HG02642 (cell line): Measurements from ENCODE around the gene DIP2C.
"Not testable (repeated sequence)": the region's sequence is repeated elsewhere in the genome, so short reads cannot be mapped to it uniquely, and the experiment has no call there.

Experiments used
- ATAC-seq: cut with Tn5 transposase; IDR thresholded peaks from one replicate; pipeline ENCODE4 v1.9.1; 2021; ENCODE audit warnings: mild to moderate bottlenecking; ENCODE audit not compliant: unreplicated experiment, poor library complexity

Gene DIP2C

DNA sequence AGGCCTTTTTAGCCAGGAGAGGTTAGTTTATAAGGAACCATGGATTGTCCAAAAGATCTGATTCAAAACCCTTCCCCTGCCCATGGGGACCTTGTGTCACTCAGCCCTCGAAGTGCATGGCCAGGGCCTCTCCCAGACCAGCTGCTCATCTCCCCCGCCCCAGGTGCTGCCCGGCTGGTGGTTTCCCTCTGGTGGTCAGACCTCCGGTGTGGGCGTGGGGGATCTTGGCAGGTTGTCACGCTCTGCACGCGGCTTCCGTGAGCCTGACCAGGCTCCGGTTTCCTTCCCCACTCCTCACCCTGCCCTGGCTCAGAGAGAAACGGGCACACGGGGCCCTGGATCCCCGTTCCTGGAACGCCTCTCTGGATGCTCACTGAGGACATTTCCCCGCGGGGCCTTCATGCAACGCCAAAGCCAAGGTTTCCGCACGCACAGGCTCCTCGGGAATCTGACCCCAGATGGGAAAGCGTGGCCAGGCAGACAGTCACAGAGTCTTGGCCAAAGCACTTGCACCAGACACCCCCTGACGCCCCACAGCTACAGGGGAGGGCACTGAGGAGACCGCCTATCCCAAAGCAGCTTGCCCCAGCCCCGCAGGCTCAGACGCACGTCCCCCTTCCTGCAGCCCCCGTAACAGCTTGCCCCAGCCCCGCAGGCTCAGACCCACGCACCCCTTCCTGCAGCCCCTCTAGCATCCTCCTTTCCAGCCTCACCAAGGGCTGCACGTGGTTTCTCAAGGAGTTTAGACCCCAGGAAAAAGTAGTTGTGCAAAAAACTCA lies 7.8 kb upstream of the DIP2C start:
- ATAC-seq = no peak

DNA sequence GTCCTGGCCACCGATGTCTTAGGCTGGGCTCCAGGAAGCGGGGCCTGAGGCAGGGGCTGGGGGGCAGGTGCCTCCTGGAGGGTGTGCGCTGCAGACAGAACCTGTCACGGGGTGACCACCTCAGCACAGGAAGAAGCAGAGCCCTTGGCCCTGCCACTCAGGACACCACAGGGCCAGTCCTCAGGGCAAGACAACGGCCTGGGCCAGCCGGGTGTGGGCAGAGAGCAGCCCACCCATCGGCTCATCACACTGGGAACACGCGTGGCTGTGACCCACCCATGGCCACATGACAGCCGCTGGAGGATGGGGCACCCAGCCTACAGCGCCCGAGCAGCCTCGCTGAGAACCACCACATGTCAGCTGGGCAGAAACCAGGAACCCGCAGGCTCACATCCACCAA lies 5.9 kb upstream of the DIP2C start:
- no peak for ATAC-seq

GRCh38 chr10:693506-693905 lies 4.0 kb upstream of the DIP2C start:
- ATAC-seq = no peak

DNA sequence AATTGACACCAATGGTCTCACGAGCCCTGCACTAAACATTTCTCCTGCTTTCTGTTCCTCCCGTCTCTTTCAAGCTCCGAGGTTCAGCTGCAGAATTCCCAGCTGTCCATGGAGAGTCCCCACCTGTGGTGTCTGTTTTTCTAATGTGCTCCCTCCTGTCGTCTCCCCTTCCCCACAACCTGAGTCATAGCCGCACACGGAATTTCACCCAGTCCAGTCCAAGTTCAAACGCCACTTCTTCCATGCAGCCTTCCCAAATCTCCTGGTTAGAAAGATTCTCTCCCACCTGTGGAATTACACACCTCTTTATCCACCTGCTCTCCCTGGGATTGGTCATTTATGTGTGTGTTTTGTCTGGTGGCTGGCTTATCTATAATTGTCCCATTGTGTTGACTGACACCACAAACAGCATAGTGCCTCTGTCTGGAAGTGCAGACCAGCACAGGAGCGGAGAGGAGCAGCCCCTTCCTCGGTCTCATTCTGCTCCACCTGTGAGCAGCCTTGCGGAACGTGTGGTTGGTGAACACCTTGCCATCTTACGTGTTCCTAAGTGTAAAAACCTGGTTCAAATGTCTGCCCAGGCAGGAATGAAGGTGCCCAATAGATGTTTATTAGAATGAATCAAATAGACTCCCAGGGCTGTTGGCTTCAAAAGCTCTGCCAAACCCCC lies 3.3 kb upstream of the DIP2C start:
- ATAC-seq = no peak

DNA sequence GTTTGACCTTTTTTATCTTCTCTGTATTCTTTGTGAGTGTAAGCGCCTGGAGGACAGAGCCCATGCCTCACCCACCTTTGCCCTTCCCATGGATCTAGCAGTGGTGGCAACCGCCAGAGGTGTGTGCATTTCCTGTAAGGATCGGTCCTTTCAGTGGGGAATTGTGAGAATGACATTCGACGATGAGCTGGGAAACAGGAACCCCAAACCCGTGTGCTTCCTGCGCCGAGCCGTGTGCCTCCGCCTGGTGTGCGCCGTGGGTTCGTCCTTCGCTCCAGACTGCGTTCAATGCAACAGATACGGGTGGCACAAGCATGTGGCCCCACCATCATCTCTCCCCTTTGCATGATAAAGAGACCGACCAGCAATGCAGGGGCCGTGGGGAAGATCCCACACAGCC lies 1.7 kb upstream of the DIP2C start:
- no peak for ATAC-seq

GRCh38 chr10:690372-691161 lies 1.1 kb upstream of the DIP2C start:
- no peak for ATAC-seq

GRCh38 chr10:689121-689451 lies 382 bp downstream of the DIP2C start:
- no peak for ATAC-seq

DNA sequence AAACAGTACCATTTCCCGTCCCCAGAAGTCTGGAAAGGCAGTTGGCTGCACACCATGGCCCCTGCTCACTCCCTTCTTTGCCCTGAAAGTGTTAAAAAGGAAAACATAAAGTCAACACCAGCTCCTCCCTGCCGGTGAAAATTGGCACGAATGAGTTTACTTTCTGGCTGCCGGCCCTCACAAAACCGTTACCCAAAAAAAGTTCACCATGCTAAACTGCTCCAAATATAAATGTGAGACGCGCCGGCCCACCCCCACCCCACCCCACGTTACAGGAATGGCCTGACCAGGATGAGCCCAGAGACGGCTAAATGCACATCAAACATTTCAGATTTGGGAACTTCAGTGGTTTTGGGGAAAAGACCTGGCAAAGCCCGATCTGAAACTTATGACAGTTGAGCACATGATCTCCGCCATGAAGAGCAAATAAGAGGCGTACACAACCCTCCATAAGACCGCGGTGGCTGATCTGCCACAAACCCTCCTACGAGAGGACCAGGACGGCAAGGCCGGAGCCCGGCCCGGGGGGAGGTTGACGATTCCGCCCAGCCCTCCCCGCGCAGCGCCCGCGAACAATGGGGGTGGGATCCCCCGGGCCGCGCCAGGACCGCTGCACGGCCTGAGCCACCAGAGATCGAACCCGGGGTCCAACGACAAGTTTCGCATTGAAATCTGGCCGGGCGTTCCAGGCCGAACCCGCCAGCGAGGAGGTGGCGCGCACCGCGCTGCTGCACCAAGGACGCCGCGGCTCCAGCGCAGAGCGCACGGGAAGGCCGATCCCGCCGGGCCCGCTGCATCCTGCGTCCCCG lies 952 bp downstream of the DIP2C start:
- no peak for ATAC-seq

DNA sequence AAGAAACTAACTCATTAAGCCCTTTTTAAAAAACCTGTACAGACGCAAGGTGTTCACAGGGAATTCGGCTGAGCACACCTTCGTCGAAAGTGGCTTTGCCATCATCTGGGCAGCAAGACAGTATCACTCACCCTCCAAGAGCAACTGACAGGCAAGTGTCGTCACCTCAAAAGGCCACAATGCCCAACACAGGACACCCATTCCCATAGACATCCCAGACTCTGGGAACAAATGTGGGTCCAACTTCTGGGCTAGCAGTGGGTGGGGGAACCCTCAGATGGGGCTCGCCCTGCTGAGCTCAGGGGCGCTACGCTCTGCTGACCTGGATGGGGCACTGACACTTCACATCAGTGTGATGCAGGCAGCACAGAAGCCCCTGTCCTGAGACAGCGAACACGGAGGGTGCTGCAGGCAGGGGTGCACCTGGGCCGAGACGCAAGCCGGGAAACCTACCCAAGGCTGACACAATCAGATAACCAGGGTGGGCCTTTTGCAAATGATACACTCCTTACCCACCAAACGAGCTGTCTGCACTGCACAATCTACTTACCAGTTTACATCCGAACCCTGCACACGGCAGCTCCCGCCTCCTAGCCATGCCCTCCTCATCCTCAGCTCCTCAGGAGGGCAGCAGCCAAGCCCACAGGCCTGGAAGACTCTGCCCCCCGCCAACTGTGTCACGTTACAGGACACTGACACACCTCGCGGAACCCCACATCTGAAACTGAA lies 1.7 kb downstream of the DIP2C start:
- no peak for ATAC-seq

GRCh38 chr10:686155-686931 lies 3.1 kb downstream of the DIP2C start:
- no peak for ATAC-seq

GRCh38 chr10:685613-686012 lies 3.9 kb downstream of the DIP2C start:
- ATAC-seq = no peak

GRCh38 chr10:683448-684071 lies 5.9 kb downstream of the DIP2C start:
- ATAC-seq = no peak

- ATAC-seq = no peak
Observed at GRCh38 chr10:682931-683447, 6.5 kb downstream of the DIP2C start.

GRCh38 chr10:681670-682318 lies 7.7 kb downstream of the DIP2C start:
- no peak for ATAC-seq

DNA sequence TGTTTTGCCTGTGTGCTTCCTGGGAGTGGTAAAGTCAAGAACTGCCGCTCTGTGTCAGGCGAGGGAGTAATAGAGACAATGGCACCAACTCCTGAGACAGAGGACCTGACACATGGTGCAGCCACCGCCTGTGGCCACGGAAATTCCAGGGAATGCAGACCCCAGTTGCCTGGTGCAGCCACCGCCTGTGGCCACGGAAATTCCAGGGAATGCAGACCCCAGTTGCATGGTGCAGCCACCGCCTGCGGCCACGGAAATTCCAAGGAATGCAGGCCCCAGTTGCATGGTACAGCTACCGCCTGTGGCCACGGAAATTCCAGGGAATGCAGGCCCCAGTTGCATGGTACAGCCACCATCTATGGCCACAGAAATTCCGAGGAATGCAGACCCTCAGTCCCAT lies 8.7 kb downstream of the DIP2C start:
- no peak for ATAC-seq

GRCh38 chr10:680146-680545 lies 9.3 kb downstream of the DIP2C start:
- no peak for ATAC-seq

DNA sequence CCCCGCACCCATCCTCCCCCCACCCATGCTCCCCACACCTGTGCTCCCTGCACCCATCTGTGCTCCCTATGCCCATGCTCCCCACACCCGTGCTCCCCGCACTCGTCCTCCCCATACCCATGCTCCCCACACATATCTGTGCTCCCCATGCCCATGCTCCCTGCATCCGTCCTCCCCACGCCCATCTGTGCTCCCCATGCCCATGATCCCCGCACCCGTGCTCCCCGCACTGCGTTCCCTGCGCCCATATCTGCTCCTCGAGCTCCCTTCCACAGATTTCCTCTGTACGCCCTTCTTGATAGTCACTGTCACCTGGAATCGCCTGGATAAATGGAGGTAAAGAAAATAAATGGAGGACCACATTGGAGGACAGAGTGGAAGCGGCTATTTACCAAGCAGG lies 9.9 kb downstream of the DIP2C start:
- no peak for ATAC-seq

GRCh38 chr10:678662-679005 lies 10.8 kb downstream of the DIP2C start:
- not testable (repeated sequence) for ATAC-seq
